GM12801 (cell line): ENCODE measurements around the gene PINLYP.

Experiments
- TF ChIP-seq, protein P1 (sequence below): IDR thresholded peaks from one replicate; pipeline ENCODE4 v1.5.1; 2011; ENCODE audit warnings: control low read depth; ENCODE audit not compliant: insufficient read length; ENCODE audit errors: extremely low read depth

PINLYP gene

DNA sequence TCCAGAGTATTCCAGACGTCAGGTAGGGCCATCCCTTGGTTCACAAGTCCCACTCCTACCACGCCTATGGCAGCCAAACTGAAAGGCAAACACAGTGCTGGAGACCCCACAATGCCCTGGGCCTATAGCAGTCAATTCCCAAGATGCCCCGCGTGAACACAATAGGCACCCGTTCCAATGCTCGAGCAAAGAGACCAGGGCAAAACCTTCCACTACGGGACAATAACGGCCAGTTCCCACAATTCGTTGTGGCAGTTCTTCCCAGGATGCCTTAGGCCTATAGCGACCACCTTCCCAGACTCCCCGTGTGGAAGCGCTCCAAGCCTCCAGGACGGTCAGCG, 43.3 kb downstream of the PINLYP start:
- TF ChIP-seq, protein P1, sequence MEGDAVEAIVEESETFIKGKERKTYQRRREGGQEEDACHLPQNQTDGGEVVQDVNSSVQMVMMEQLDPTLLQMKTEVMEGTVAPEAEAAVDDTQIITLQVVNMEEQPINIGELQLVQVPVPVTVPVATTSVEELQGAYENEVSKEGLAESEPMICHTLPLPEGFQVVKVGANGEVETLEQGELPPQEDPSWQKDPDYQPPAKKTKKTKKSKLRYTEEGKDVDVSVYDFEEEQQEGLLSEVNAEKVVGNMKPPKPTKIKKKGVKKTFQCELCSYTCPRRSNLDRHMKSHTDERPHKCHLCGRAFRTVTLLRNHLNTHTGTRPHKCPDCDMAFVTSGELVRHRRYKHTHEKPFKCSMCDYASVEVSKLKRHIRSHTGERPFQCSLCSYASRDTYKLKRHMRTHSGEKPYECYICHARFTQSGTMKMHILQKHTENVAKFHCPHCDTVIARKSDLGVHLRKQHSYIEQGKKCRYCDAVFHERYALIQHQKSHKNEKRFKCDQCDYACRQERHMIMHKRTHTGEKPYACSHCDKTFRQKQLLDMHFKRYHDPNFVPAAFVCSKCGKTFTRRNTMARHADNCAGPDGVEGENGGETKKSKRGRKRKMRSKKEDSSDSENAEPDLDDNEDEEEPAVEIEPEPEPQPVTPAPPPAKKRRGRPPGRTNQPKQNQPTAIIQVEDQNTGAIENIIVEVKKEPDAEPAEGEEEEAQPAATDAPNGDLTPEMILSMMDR, result no peak

DNA sequence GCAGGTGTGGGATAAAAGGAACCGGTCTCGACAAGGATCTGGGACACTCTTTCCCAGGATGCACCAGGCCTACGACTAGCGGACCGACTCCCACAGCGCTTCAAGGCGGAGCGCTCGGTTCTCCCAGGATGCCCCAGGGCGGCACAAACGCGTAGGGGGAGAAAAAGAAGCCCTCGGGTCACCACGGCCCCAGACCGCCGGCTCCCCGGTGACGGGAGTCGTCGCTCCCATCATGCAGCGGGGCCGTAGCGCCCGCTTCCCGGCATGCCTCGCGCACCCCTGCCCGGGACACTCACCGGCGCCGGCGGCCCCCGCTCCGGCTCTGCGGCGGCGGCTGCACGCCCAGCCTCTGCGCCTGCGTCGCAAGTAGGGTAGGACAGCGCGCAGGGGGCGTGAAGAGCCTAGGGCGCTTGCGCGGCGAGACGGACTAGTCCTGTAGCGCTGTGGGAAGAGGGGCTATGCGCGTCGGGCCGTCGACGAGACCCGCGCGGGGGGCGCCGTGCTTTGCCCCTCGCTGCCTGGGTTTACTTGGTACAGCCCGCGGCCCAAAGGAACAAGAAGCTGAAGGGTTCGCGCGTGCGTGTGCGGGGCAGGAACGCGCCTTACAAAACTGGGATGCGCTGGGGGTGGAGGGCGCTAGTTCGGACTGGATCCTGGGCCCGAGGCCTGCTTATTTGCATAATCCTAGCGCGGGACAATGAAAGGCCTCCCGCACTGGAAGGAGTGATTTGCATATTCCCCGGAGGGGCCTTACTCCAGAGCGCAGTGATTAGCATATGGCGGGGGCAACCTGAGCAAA, 43.9 kb downstream of the PINLYP start, which contains the start of gene ZNF428:
Gene ZNF428 (minus strand): TSS at position 368 of the 799 bp plus-strand sequence. CDS start 5,325 bp downstream, outside the sequence.
- TF ChIP-seq, protein P1, result no peak

DNA sequence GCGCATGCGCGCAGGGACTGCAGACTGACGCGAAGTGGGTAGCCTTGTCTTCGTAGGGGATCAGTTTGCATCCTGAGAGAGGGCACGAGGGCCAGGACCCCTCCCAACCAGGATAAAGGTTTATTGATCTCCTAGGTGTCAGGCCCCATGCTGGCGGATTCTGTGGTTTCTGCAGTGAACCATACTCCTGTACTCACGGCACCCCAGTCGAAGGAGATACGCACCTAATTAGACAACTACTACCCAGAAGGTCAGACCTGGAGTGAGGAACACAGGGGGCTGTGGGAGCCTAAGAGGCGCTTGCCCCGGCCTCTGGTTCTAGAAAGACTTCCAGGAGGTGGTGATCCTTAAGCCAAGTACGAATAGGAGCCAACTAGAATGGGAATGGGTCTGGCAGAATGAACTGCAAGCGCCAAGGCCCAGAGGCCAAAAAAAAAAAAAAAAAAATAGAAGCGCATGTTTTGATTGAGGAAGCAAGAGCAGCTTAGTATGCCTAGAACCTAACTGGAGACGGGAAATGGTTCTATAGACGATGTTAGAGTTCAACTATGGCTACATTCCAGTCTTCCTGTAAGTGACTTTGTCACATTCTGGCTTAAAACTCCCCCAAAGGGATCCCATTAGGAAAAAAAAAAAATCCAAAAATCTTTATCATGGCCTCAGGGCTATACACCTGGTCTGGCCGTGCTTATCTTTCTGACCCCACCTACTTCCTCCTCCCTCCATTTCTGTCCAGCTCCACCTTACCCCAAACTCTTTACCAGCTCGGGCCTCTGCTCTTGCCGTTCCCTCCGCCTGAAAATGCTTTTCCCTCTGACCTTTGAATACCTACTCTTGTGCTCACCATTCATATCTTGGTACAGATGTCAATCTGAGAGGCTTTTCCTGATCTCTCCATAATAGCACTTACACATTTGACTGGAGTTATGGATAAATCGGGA, 44.7 kb downstream of the PINLYP start:
- TF ChIP-seq, protein P1, result no peak

DNA sequence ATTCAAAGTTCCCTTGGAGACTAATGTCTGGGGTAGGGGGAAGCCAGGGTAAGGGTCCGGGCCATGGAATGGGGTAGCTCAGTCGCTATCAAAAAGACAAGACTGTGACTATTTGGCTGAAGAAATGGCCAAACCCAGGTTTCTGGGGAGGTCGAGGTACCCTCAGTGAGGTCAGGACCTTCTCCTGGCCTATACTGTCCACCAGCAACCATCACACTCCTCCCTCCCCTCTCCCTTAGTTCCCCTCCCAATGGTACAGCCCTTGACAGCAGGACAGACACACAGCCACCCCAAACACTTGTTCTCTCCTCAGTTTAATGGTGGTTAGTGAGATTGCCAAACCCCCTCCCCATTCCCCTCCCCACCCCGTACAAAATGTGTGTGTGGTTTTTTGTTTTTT, 46.5 kb downstream of the PINLYP start:
- TF ChIP-seq, protein P1, result no peak

DNA sequence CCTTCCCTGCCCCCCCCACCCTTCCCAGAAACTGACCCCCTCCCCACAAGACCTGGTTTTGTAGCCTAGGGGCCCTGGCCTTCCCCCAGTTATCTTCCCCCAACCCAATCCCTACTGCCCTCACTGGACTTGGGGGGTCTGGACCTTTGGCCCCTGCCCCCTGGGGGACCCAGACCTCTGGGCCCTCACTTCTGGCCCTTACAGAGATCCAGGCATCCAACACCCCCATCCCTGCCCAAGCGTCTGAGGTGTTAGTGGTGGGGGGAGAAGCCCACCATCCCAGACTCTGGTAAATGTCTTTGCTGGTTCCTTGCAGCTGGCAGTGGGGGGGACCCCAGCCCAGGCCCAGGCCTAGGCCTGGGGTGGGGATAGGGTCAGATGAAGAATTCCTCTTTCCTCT, 47.4 kb downstream of the PINLYP start:
- TF ChIP-seq, protein P1, result no peak

DNA sequence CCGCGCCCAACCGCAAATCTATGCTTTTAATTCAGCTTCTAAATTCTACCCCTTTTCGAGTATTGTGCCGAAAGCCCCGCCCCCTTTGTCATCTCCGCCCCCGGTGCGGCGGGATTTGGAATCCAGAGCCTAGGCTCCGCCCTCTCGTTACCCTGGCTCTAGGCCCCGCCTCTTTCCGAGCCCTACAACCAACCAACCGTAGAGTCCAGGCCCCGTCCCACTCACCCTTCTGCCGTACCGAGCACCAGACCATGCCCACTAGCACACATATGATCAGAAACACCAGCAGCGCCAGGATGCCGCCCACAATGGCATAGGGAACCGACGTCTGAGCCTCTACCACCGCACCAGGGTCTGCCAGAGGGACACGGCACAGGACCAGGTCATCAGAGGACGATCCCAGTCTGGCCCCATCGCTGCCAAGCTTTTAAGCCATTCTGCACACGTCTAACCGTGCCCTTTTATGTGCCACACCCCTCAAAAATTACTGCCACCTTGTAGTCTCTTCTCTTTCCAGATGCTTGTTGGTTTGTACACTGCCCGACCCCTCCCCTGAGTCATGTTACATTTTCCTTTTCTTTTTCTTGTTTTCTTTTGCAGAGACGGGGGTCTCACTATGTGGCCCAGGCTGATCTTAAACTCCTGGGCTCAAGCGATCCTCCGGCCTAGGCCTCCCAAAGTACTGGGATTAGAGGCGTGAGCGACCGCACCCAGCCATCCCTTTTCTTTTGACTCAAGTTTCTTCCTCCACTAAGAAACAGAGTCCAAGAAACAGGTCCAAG, 48.5 kb downstream of the PINLYP start:
- TF ChIP-seq, protein P1, result no peak

DNA sequence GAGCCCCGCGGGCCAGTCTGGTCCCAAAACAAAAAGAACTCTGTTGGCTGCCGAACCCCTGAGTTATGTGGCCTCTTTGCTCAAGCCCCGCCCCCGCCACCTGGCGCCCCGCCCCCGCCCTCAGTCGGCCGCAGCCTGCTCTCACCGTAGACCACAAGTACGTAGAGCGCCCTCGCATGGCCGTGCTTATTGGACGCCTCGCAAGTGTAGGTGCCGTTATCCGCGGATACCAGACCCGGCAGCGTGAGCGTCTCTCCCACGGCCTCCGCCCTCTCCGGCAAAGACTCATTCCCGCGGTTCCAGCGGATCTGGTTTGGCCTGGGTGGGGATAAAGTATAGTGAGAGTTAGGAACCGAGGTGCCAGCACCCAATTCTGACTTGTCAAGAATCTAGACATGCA, 49.3 kb downstream of the PINLYP start:
- TF ChIP-seq, protein P1, result no peak
